Fibroblast of lung (primary cell): ENCODE measurements around the gene AATK. TPM values are rescaled to one million over a fixed set of nuclear protein-coding genes. Genes with fewer than 3 reads are reported as not detected.

Experiments
- DNase-seq, 2 donors: peaks; one replicate each; pipeline versions ENCODE4 v3.0.0 to v3.0.0-alpha.2; 2010; ENCODE audit warnings: low read depth in 2 of 2
- H2AFZ ChIP-seq: 2 replicates; pipeline ENCODE4 v1.5.1; 2012; ENCODE audit warnings: low read length, control low read depth, inconsistent platforms
- H3K27ac ChIP-seq: 2 replicates; pipeline ENCODE4 v1.5.1; 2011; ENCODE audit warnings: low read length, control low read depth; ENCODE audit not compliant: insufficient read depth
- H3K27me3 ChIP-seq: 2 replicates; pipeline ENCODE4 v1.5.1; 2011; ENCODE audit warnings: mild to moderate bottlenecking, low read length; ENCODE audit not compliant: control insufficient read depth, insufficient read depth
- H3K36me3 ChIP-seq: 2 replicates; pipeline ENCODE4 v1.5.1; 2011; ENCODE audit warnings: low read length; ENCODE audit not compliant: control insufficient read depth, insufficient read depth
- H3K4me1 ChIP-seq: 2 replicates; pipeline ENCODE4 v1.5.1; 2011; ENCODE audit warnings: low read length; ENCODE audit not compliant: control insufficient read depth, insufficient read depth; ENCODE audit errors: extremely low read depth
- H3K4me2 ChIP-seq: 2 replicates; pipeline ENCODE4 v1.5.1; 2011; ENCODE audit warnings: low read length, control low read depth; ENCODE audit not compliant: insufficient read depth; ENCODE audit errors: extremely low read depth
- H3K4me3 ChIP-seq, 4 experiments: fragments of 200-600 bp in 1 of 4; sonication (generic) in 1 of 4; replicated peaks in 1 of 4; 2 replicates each; pipeline ENCODE4 v1.5.1; 2011 to 2016; ENCODE audit warnings: low read length in 4 of 4, low read depth in 3 of 4, mild to moderate bottlenecking in 3 of 4, control low read depth in 2 of 4, inconsistent platforms in 1 of 4, mixed read lengths in 1 of 4; ENCODE audit not compliant: insufficient read depth in 1 of 4; ENCODE audit errors: control extremely low read depth in 1 of 4
- H3K79me2 ChIP-seq: 2 replicates; pipeline ENCODE4 v1.5.1; 2012; ENCODE audit warnings: mild to moderate bottlenecking, low read length, inconsistent platforms; ENCODE audit not compliant: control insufficient read depth, insufficient read depth
- H3K9ac ChIP-seq: 2 replicates; pipeline ENCODE4 v1.5.1; 2011; ENCODE audit warnings: mild to moderate bottlenecking, low read length, control low read depth; ENCODE audit not compliant: insufficient read depth
- H3K9me3 ChIP-seq: 2 replicates; pipeline ENCODE4 v1.5.1; 2012; ENCODE audit warnings: low read depth, low read length; ENCODE audit not compliant: control insufficient read depth, insufficient read depth
- H4K20me1 ChIP-seq: 2 replicates; pipeline ENCODE4 v1.5.1; 2011; ENCODE audit warnings: low read length; ENCODE audit not compliant: control insufficient read depth, insufficient read depth; ENCODE audit errors: extremely low read depth
- CTCF ChIP-seq, 2 donors: IDR thresholded peaks in 1 of 2; conservative IDR thresholded peaks in 1 of 2; 1 replicate in 1 of 2; 2 replicates in 1 of 2; pipeline ENCODE4 v1.5.1; 2011 to 2012; ENCODE audit warnings: low read length in 2 of 2, control low read depth in 1 of 2, inconsistent platforms in 1 of 2, low read depth in 1 of 2, mild to moderate bottlenecking in 1 of 2
- EZH2 ChIP-seq: IDR thresholded peaks from 2 replicates; pipeline ENCODE4 v1.5.1; 2012; ENCODE audit warnings: low read length, control low read depth, mild to moderate bottlenecking; ENCODE audit errors: missing control alignments
- polyA plus RNA-seq, 2 donors: library from polyadenylated mRNA; depleted of rRNA in 1 of 2; stranded (reverse) in 1 of 2; unstranded in 1 of 2; fragments of >200 nt; gene quantifications; 2 replicates each; pipeline ENCODE4 v1.2.1, GENCODE V29; 2011 to 2012; ENCODE audit warnings: missing spikeins in 1 of 2
- total RNA-seq: library from RNA; depleted of rRNA; stranded (reverse); fragments of >200 nt; gene quantifications from 2 replicates; pipeline ENCODE4 v1.2.1, GENCODE V29; 2014

AATK gene
- total and polyA plus RNA-seq, 2 donors (not counting 1 experiment from before 2014, with no cell fraction given) = 0.16 to 0.50 TPM

GRCh38 chr17:81067391-81067811 lies 98.6 kb downstream of the AATK start:
- H3K4me1 ChIP-seq = peaks cover 3% of the 10 kb centered on the region
- peak; percentile 11 to 33 for DNase-seq

More at GRCh38 chr17:81067391-81067811, 98.6 kb downstream of the AATK start:
- TF ChIP-seq CTCF (conservative IDR thresholded peaks at IDR 0.05 in 1 of 2, IDR thresholded peaks at IDR 0.05 in 1 of 2; ENCODE audit: low read depth in 1 of 2, low read length in 2 of 2) (no peak), EZH2 (no peak)
- no peak overlapping the region for H3K27ac ChIP-seq
- H3K79me2 ChIP-seq = no peaks in the 10 kb centered on the region
- no peak overlapping the region for H2AFZ ChIP-seq
- H4K20me1 ChIP-seq = no peaks in the 10 kb centered on the region
- H3K4me2 ChIP-seq = no peak overlapping the region
- H3K9me3 ChIP-seq = no peaks in the 10 kb centered on the region
- H3K27me3 ChIP-seq = no peaks in the 10 kb centered on the region
- no peak overlapping the region for H3K4me3 ChIP-seq
- no peak overlapping the region for H3K9ac ChIP-seq
- no peaks in the 10 kb centered on the region for H3K36me3 ChIP-seq

Other genes with a start within 250 kb of the AATK start
- 9.2 and 11.2 TPM in 2 replicates for gene CHMP6, start 174.4 kb downstream of the AATK start, total RNA-seq
- gene CHMP6, start 174.4 kb downstream of the AATK start, polyA plus RNA-seq = 30.1 and 34.4 TPM in 2 replicates
- gene BAIAP2, start 131.1 kb downstream of the AATK start, total RNA-seq = 10.0 and 13.4 TPM in 2 replicates
- 6.0 and 10.9 TPM in 2 replicates for gene BAIAP2, start 131.1 kb downstream of the AATK start, polyA plus RNA-seq
- not detected in 2 replicates for gene PVALEF, start 714 bp downstream of the AATK start, total RNA-seq
- not detected in 2 replicates for gene PVALEF, start 714 bp downstream of the AATK start, polyA plus RNA-seq
- gene CEP131, start 56.7 kb upstream of the AATK start, total RNA-seq = 7.4 and 8.5 TPM in 2 replicates
- 2.0 and 3.3 TPM in 2 replicates for gene CEP131, start 56.7 kb upstream of the AATK start, polyA plus RNA-seq
- gene TEPSIN, start 72.8 kb upstream of the AATK start, total RNA-seq = 11.2 and 11.3 TPM in 2 replicates
- gene TEPSIN, start 72.8 kb upstream of the AATK start, polyA plus RNA-seq = 5.6 and 6.8 TPM in 2 replicates
- 30.6 and 41.9 TPM in 2 replicates for gene NDUFAF8, start 73.1 kb upstream of the AATK start, total RNA-seq
- 102 and 111 TPM in 2 replicates for gene NDUFAF8, start 73.1 kb upstream of the AATK start, polyA plus RNA-seq
- gene SLC38A10, start 129.1 kb upstream of the AATK start, total RNA-seq = 53.2 and 60.4 TPM in 2 replicates
- gene SLC38A10, start 129.1 kb upstream of the AATK start, polyA plus RNA-seq = 17.8 and 23.6 TPM in 2 replicates
- gene BAHCC1, start 229.2 kb upstream of the AATK start, total RNA-seq = 3.9 and 7.3 TPM in 2 replicates
- 1.5 and 1.8 TPM in 2 replicates for gene BAHCC1, start 229.2 kb upstream of the AATK start, polyA plus RNA-seq